DOHH2 (cell line): ENCODE measurements around the gene POFUT1.

ENCODE experiments used
- CTCF ChIP-seq: fragments of 200-600 bp; sonication (generic); IDR thresholded peaks from one replicate; pipeline ENCODE4 v1.5.1; 2014; ENCODE audit warnings: antibody characterized with exemption, mild to moderate bottlenecking, low read depth, low read length; ENCODE audit not compliant: poor library complexity, severe bottlenecking
- EZH2phosphoT487 ChIP-seq: fragments of 200-600 bp; sonication (generic); IDR thresholded peaks from 2 replicates; pipeline ENCODE4 v1.6.1; 2017; ENCODE audit warnings: borderline replicate concordance, mild to moderate bottlenecking, antibody characterized with exemption, low read length, moderate library complexity, mixed read lengths

DNA sequence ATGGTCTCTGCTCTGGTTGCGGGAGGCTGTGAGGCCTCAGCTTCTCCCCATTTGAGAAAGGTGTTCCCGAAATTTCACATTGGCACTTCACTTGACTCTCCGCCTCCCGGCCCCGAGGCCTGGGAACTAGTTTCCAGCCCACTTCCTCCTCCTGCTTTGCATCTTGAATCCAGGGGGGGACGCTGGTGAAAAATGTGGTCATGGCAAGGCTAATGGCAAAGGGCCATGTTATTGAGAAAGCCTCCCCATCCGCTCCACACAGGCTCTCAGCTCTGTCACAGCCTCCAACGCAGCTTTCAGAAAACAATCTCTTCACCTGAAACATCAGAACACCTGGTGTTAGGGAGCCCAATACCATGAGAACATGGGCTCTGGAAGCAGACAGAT lies 5.7 kb upstream of the POFUT1 start:
- no peak for TF ChIP-seq CTCF
- no peak for TF ChIP-seq EZH2phosphoT487
